Mononuclear cell (primary cell): ENCODE results near the gene PCDHA9. TPM values are rescaled to one million over a fixed set of nuclear protein-coding genes. Genes with fewer than 3 reads are reported as not detected.
"Not testable (repeated sequence)": the region's sequence is repeated elsewhere in the genome, so short reads cannot be mapped to it uniquely, and the experiment has no call there.

Experiments used
- H3K27me3 ChIP-seq: 2 replicates; pipeline ENCODE4 v1.6.0; 2011; ENCODE audit warnings: low read length, control low read depth; ENCODE audit not compliant: insufficient read depth
- H3K4me1 ChIP-seq: 2 replicates; pipeline ENCODE4 v1.5.1; 2011; ENCODE audit warnings: mild to moderate bottlenecking, low read length, control low read depth; ENCODE audit not compliant: insufficient read depth
- H3K4me3 ChIP-seq: 2 replicates; pipeline ENCODE4 v1.5.1; 2011; ENCODE audit warnings: mild to moderate bottlenecking, low read length, moderate library complexity
- H3K9me3 ChIP-seq: 2 replicates; pipeline ENCODE4 v1.5.1; 2011; ENCODE audit warnings: low read depth, mild to moderate bottlenecking, control low read depth, low read length
- total RNA-seq: library from RNA; depleted of rRNA; stranded (reverse); fragments of >200 nt; gene quantifications from one replicate; pipeline ENCODE4 v1.2.3, GENCODE V29; 2012

PCDHA9 gene
- total RNA-seq, 1 donor = not detected

DNA sequence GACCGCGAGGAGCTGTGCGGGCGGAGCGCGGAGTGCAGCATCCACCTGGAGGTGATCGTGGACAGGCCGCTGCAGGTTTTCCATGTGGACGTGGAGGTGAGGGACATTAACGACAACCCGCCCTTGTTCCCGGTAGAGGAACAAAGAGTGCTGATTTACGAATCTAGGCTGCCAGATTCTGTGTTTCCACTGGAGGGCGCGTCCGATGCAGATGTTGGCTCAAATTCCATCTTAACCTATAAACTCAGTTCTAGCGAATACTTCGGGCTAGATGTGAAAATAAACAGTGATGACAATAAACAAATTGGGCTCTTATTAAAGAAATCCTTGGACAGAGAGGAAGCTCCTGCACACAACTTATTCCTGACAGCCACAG lies 19.8 kb upstream of the PCDHA9 start:
- Histone ChIP-seq H3K27me3 (peaks cover 50% of the 10 kb centered on the region), H3K4me3 (no peak overlapping the region), H3K9me3 (peaks cover 27% of the 10 kb centered on the region), H3K4me1 (no peaks in the 10 kb centered on the region)

DNA sequence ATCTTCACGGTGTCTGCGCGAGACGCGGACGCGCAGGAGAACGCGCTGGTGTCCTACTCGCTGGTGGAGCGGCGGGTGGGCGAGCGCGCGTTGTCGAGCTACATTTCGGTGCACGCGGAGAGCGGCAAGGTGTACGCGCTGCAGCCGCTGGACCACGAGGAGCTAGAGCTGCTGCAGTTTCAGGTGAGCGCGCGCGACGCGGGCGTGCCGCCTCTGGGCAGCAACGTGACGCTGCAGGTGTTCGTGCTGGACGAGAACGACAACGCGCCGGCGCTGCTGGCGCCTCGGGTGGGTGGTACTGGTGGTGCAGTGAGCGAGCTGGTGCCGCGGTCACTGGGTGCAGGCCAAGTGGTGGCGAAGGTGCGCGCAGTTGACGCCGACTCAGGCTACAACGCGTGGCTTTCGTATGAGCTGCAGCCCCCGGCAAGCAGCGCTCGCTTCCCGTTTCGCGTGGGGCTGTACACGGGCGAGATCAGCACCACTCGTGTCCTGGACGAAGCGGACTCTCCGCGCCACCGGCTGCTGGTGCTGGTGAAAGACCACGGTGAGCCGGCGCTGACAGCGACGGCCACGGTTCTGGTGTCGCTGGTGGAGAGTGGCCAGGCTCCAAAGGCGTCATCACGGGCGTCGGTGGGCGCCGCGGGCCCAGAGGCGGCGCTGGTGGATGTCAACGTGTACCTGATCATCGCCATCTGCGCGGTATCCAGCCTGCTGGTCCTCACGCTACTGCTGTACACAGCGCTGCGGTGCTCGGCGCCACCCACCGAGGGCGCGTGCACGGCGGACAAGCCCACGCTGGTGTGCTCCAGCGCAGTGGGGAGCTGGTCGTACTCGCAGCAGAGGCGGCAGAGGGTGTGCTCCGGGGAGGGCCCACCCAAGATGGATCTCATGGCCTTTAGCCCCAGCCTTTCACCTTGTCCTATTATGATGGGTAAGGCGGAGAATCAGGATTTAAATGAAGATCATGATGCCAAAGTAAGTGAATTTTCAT lies 18.4 kb upstream of the PCDHA9 start:
- peaks cover 60% of the 10 kb centered on the region for H3K27me3 ChIP-seq
- H3K9me3 ChIP-seq = peaks cover 33% of the 10 kb centered on the region
- H3K4me3 ChIP-seq, H3K4me1 ChIP-seq: not testable (repeated sequence)

DNA sequence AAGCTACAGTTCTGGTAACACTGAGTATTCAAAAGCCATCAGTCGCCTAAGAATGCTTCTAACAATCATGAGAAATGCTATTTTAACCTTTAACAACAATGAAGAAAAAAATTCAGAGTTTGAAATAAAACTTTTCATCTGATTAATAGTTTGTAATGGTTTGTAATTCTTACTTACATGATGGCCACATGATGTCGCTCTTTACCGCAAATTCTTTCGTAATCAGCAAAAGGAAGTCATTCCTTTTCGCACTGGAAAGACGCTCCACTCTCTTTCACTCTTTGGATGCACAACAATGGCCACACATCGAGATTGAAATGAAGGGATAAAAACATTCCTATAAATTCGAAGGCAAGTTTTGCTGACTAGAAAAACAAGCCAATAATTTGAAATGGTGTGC lies 14.2 kb upstream of the PCDHA9 start, which contains the start of gene PCDHA7:
Gene PCDHA7 (plus strand): TSS at position 277 of the 400 bp plus-strand sequence. CDS start 115 bp downstream, at position 392.
- Histone ChIP-seq H3K4me1 (no peaks in the 10 kb centered on the region), H3K27me3 (peaks cover 40% of the 10 kb centered on the region), H3K9me3 (peaks cover 18% of the 10 kb centered on the region), H3K4me3 (no peak within 1 kb of the TSS)

DNA sequence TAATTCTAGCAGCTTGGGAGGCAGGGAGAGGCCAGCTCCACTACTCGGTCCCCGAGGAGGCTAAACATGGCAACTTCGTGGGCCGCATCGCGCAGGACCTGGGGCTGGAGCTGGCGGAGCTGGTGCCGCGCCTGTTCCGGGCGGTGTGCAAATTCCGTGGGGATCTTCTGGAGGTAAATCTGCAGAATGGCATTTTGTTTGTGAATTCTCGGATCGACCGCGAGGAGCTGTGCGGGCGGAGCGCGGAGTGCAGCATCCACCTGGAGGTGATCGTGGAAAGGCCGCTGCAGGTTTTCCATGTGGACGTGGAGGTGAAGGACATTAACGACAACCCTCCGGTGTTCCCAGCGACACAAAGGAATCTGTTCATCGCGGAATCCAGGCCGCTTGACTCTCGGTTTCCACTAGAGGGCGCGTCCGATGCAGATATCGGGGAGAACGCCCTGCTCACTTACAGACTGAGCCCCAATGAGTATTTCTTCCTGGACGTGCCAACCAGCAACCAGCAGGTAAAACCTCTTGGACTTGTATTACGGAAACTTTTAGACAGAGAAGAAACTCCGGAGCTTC lies 13.7 kb upstream of the PCDHA9 start:
- not testable (repeated sequence) for H3K4me1 ChIP-seq, H3K4me3 ChIP-seq
- H3K27me3 ChIP-seq = peaks cover 40% of the 10 kb centered on the region
- peaks cover 18% of the 10 kb centered on the region for H3K9me3 ChIP-seq

DNA sequence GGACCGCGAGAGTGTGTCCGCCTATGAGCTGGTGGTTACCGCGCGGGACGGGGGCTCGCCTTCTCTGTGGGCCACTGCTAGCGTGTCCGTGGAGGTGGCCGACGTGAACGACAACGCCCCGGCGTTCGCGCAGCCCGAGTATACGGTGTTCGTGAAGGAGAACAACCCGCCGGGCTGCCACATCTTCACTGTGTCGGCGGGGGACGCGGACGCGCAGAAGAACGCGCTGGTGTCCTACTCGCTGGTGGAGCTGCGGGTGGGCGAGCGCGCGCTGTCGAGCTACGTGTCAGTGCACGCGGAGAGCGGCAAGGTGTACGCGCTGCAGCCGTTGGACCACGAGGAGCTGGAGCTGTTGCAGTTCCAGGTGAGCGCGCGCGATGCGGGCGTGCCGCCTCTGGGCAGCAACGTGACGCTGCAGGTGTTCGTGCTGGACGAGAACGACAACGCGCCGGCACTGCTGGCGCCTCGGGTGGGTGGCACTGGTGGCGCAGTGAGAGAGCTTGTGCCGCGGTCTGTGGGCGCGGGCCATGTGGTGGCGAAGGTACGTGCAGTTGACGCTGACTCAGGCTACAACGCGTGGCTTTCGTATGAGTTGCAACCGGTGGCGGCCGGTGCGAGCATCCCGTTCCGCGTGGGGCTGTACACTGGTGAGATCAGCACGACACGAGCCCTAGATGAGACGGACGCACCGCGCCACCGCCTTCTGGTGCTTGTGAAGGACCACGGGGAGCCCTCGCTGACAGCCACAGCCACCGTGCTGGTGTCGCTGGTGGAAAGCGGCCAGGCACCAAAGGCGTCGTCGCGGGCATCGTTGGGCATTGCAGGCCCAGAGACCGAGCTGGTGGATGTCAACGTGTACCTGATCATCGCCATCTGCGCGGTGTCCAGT lies 12.3 kb upstream of the PCDHA9 start:
- peaks cover 23% of the 10 kb centered on the region for H3K9me3 ChIP-seq

DNA sequence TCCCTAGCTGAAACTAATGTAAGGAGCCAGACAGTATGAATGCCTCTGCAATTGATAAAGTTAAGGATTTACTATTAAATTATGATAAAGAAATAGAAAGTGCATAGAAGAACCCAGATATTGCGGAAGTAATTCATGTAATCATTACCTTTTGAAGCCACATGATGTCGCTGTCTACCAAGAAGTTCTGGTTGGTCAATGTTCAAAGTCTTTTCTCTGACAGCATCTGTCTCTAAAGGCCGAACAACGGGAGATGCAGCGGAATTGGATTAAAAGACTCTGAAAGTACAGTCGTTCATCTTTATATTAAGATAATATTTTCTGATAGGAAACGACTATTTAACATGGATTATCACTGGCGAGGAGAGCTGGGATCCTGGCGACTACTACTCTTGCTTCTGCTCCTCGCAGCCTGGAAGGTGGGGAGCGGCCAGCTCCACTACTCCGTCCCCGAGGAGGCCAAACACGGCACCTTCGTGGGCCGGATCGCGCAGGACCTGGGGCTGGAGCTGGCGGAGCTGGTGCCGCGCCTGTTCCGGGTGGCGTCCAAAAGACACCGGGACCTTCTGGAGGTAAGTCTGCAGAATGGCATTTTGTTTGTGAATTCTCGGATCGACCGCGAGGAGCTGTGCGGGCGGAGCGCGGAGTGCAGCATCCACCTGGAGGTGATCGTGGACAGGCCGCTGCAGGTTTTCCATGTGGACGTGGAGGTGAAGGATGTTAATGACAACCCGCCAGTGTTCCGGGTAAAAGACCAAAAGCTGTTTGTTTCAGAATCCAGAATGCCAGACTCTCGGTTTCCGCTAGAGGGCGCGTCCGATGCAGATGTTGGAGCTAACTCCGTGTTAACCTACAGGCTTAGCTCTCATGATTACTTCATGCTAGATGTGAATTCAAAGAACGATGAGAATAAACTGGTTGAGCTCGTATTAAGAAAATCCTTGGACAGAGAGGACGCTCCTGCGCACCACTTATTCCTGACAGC lies 6.9 kb upstream of the PCDHA9 start, which contains the start of gene PCDHA8:
Gene PCDHA8 (plus strand): TSS at position 210 of the 985 bp plus-strand sequence. CDS start 135 bp downstream, at position 345.
- Histone ChIP-seq H3K4me3 (no peak within 1 kb of the TSS), H3K9me3 (peaks cover 5% of the 10 kb centered on the region)

More for the DNA sequence above, 12.3 kb upstream of the PCDHA9 start:
- Histone ChIP-seq H3K27me3 (peaks cover 44% of the 10 kb centered on the region), H3K4me3 (no peak overlapping the region), H3K4me1 (no peaks in the 10 kb centered on the region)

DNA sequence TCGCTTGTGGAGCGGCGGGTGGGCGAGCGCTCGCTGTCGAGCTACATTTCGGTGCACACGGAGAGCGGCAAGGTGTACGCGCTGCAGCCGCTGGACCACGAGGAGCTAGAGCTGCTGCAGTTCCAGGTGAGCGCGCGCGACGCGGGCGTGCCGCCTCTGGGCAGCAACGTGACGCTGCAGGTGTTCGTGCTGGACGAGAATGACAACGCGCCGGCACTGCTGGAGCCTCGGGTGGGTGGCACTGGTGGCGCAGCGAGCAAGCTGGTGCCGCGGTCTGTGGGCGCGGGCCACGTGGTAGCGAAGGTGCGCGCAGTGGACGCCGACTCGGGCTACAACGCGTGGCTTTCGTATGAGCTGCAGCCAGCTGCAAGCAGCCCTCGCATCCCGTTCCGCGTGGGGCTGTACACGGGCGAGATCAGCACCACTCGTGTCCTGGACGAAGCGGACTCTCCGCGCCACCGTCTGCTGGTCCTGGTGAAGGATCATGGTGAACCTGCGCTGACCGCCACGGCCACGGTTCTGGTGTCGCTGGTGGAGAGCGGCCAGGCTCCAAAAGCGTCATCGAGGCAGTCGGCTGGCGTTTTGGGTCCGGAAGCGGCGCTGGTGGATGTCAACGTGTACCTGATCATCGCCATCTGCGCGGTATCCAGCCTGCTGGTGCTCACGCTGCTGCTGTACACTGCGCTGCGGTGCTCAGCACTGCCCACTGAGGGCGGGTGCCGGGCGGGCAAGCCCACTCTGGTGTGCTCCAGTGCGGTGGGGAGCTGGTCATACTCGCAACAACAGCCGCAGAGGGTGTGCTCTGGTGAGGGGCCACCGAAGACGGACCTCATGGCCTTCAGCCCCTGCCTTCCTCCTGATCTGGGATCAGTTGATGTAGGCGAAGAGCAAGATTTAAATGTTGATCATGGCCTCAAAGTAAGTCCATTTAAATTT lies 5.1 kb upstream of the PCDHA9 start:
- Histone ChIP-seq H3K4me1 (no peaks in the 10 kb centered on the region), H3K9me3 (peaks cover 11% of the 10 kb centered on the region), H3K4me3 (no peak overlapping the region)

More for the DNA sequence above, 6.9 kb upstream of the PCDHA9 start, which contains the start of gene PCDHA8:
- Histone ChIP-seq H3K4me1 (no peaks in the 10 kb centered on the region), H3K27me3 (peaks cover 14% of the 10 kb centered on the region)

DNA sequence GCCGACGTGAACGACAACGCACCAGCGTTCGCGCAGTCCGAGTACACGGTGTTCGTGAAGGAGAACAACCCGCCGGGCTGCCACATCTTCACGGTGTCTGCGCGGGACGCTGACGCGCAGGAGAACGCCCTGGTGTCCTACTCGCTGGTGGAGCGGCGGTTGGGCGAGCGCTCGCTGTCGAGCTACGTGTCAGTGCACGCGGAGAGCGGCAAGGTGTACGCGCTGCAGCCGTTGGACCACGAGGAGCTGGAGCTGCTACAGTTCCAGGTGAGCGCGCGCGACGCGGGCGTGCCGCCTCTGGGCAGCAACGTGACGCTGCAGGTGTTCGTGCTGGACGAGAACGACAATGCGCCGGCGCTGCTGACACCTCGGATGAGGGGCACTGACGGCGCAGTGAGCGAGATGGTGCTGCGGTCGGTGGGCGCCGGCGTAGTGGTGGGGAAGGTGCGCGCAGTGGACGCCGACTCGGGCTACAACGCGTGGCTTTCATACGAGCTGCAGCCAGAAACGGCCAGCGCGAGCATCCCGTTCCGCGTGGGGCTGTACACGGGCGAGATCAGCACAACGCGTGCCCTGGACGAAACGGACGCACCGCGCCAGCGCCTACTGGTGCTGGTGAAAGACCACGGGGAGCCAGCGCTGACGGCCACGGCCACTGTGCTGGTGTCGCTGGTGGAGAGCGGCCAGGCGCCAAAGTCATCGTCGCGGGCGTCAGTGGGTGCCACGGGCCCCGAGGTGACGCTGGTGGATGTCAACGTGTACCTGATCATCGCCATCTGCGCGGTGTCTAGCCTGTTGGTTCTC lies 1.9 kb downstream of the PCDHA9 start:
- not testable (repeated sequence) for H3K9me3 ChIP-seq, H3K4me3 ChIP-seq, H3K4me1 ChIP-seq
- H3K27me3 ChIP-seq = peaks cover 10% of the 10 kb centered on the region

More for the DNA sequence above, 5.1 kb upstream of the PCDHA9 start:
- H3K27me3 ChIP-seq = peaks cover 12% of the 10 kb centered on the region

DNA sequence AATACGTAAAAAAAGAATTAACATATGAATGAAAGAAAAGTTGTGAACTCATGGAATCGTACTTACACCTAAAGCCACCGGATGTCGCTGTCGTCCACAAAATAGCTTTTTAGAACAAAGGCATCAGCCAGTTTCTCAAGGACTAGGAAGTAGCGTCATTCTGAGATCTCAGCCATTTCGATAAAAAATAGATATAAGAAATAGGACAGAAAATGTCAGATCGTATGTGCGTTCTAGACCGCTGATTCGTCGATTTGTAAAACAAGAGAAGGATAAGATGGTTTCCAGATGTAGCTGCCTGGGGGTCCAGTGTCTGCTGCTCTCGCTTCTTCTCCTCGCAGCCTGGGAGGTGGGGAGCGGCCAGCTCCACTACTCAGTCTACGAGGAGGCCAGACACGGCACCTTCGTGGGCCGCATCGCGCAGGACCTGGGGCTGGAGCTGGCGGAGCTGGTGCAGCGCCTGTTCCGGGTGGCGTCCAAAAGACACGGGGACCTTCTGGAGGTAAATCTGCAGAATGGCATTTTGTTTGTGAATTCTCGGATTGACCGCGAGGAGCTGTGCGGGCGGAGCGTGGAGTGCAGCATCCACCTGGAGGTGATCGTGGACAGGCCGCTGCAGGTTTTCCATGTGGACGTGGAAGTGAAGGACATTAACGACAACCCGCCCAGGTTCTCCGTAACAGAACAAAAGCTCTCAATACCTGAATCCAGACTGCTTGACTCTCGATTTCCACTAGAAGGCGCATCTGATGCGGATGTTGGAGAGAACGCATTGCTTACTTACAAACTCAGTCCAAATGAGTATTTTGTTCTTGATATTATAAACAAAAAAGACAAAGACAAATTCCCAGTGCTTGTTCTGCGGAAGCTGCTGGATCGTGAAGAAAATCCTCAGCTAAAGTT lies 7.8 kb downstream of the PCDHA9 start, which contains the start of gene PCDHA10:
Gene PCDHA10 (plus strand): TSS at position 126 of the 903 bp plus-strand sequence. CDS start 152 bp downstream, at position 278.
- Histone ChIP-seq H3K27me3 (peaks cover 16% of the 10 kb centered on the region), H3K9me3 (no peaks in the 10 kb centered on the region), H3K4me3 (no peak within 1 kb of the TSS), H3K4me1 (no peaks in the 10 kb centered on the region)

DNA sequence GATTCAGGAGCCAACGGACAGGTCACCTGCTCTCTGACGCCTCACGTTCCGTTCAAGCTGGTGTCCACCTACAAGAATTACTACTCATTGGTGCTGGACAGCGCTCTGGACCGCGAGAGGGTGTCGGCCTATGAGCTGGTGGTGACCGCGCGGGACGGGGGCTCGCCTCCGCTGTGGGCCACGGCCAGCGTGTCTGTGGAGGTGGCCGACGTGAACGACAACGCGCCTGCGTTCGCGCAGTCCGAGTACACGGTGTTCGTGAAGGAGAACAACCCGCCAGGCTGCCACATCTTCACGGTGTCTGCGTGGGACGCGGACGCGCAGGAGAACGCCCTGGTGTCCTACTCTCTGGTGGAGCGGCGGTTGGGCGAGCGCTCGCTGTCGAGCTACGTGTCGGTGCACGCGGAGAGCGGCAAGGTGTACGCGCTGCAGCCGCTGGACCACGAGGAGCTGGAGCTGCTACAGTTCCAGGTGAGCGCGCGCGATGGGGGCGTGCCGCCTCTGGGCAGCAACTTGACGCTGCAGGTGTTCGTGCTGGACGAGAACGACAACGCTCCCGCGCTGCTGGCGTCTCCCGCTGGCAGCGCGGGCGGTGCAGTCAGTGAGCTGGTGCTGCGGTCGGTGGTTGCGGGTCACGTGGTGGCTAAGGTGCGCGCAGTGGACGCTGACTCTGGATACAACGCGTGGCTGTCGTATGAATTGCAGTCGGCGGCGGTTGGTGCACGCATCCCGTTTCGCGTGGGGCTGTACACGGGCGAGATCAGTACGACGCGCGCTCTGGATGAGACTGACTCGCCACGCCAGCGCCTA lies 9.2 kb downstream of the PCDHA9 start:
- Histone ChIP-seq H3K27me3 (peaks cover 16% of the 10 kb centered on the region), H3K9me3 (no peaks in the 10 kb centered on the region), H3K4me3 (no peak overlapping the region), H3K4me1 (no peaks in the 10 kb centered on the region)

DNA sequence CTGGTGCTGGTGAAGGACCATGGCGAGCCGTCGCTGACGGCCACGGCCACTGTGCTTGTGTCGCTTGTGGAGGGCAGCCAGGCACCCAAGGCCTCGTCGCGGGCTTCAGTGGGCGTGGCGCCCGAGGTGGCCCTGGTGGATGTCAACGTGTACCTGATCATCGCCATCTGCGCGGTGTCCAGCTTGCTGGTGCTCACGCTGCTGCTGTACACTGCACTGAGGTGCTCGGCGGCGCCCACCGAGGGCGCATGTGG lies 9.7 kb downstream of the PCDHA9 start:
- Histone ChIP-seq H3K9me3 (no peaks in the 10 kb centered on the region), H3K4me3 (no peak overlapping the region), H3K27me3 (peaks cover 16% of the 10 kb centered on the region), H3K4me1 (no peaks in the 10 kb centered on the region)
